T-helper 2 cell treated with Interferon-gamma antibody and Interleukin-4, amounts not matched to agents 100 ng/mL and 5 ng/mL, for 36 hours (primary cell): Measurements from ENCODE around the gene ACO2. TPM values are rescaled to one million over a fixed set of nuclear protein-coding genes. Genes with fewer than 3 reads are reported as not detected.
"Not testable (repeated sequence)": the region's sequence is repeated elsewhere in the genome, so short reads cannot be mapped to it uniquely, and the experiment has no call there.

ENCODE experiments used
- intact Hi-C: fragments of 100-400 bp; cut with micrococcal nuclease; formaldehyde crosslinking; loops from one replicate; pipeline ENCODE4 v1.15.1; 2023
- total RNA-seq: library from RNA; stranded (reverse); gene quantifications from 2 replicates; pipeline ENCODE4 v1.2.3, GENCODE V29; 2022

ACO2 gene
- total RNA-seq, 1 donor from 2014 or later: 87.8 TPM

DNA sequence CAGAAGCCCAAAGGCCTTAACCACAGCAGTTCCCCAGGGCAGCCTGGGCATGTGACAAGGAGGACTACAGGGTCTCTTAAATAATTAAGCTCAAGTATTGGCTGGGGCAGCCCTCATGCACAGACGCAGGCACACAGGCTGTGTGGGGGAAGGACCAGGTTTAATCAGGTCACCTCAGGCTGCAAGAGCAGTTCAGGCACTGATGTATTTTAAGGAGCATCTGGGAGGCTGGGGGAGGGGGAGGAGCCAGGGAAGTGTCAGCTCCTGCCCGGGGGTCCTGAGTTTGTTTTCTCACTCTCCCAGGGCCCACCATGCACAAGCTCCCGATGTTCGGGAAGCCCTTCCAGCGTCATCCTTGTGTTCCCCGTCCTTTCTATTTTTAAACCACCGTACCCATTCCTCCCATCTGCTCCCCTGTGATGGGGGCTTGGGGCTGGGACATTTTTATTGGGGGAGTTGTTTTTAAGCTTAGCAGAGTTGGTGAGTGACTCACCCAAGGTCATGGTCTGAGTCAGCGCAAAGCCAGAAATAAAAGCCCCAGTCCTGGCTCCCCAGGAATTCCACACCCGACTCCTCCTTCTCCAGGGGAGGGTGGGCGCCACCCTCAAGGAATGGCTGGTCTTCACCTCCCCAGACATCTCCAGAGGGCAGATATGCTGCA lies 94.3 kb downstream of the ACO2 start:
- intact Hi-C loops: no loop called here

GRCh38 chr22:41564563-41564962 lies 95.6 kb downstream of the ACO2 start:
- intact Hi-C loops: no loop called here

DNA sequence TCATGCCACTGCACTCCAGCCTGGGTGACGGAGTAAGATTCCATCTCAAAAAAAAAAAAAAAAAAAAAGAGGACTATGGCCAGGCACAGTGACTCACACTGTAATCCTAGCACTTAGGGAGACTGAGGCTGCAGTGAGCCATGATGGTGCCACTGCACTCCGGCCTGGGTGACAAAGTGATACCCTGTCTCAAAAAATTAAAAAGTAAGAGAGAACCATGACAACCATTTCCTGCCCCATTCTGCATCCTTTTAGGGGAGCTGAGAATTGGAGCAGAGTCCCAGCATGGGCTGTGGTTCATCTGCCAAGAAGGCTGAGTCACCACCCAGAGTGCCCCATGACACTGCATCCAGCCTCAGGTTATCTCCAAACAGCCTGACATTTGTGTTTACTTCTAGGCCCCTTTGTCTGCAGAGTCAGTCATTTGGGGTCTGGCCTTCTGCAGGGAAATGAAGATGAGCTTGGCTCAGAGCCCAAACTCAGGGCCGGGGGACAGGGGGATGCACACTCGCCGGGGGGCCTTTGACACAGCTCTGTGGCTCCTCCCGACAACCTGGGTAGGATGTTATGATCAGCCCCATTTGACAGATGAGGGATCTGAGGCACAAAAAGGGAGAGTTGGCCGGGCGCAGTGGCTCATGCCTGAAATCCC lies 96.6 kb downstream of the ACO2 start:
- intact Hi-C loops: no loop called here

GRCh38 chr22:41567512-41567768 lies 98.5 kb downstream of the ACO2 start:
- intact Hi-C loops: no loop called here

DNA sequence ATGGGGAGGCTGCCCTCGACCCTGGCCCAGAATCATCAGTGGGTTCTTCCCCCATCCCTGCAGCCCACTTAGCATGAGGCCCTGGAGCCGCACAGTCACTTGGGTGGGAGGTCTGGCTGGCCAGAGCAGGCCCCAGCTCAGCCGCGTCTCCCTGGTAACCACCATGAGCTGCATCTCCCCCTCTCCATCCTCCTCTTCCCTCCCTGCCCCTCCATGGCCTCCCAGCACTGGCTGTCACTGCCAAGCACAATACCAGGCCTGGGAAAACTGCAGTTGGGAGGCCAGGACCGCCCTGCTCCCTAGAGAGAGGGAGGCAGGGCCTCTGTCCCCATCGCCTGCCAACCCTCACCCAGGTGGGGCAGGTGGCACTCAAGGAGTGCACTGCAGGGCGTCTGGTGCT lies 99.9 kb downstream of the ACO2 start:
- intact Hi-C loops: no loop called here

DNA sequence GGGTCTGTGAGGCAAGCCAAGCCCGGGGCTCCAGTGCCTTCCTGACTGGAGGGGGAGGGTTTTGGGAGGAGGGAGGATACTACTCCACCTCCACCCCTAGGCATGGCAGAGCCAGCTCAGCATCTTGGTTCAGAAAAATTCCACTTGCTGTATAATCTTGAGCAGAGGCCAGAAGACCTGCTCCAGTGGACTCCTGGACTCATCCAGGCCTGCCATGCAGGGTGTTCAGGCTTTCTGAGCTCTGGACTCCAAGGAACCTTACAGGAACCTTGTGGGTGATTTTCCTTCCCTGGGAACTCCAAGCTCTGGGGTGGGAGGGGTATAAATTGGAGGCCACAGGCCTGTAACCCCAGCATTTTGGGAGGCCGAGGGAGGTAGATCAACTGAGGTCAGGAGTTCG lies 101.3 kb downstream of the ACO2 start:
- intact Hi-C loops: no loop called here

DNA sequence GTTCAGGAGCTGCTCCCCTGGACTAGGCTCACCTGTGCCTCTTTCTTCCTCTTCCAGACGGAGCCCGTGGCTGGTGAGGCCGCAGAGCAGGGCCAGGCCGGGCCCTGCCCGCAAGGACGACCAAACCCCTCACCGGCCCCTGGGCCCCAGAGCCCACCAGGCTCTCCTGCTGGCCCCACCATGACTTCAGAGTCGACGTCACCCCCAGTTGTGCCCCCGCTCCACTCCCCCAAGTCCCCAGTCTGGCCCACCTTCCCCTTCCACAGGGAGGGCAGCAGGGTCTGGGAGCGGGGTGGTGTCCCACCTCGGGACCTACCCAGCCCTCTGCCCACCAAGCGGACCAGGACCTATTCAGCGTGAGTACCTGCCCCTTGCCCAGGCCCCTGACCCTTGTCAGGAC lies 102.9 kb downstream of the ACO2 start:
- intact Hi-C loops: no loop called here

- intact Hi-C loops: not testable (repeated sequence)
Measured at GRCh38 chr22:41572305-41572704, 103.4 kb downstream of the ACO2 start.

DNA sequence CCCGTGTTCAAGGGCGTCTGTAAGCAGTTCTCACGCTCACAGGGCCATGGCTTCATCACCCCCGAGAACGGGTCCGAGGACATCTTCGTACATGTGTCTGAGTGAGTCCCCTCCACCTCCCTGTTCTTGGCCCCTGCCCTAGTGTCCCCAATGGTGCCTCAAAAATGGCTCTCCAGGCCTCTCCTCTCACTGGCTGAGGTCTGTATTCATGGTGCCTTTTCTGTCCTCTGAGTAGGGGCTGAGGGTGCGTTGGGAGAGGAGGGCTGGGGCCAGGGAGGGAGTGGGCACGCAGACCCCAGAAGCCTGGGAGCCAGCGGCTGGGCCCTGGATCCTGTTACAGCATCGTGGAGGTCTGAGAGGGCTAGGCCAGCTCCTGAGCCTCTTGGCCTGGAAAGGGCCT lies 104.8 kb downstream of the ACO2 start:
- intact Hi-C loops: no loop called here

DNA sequence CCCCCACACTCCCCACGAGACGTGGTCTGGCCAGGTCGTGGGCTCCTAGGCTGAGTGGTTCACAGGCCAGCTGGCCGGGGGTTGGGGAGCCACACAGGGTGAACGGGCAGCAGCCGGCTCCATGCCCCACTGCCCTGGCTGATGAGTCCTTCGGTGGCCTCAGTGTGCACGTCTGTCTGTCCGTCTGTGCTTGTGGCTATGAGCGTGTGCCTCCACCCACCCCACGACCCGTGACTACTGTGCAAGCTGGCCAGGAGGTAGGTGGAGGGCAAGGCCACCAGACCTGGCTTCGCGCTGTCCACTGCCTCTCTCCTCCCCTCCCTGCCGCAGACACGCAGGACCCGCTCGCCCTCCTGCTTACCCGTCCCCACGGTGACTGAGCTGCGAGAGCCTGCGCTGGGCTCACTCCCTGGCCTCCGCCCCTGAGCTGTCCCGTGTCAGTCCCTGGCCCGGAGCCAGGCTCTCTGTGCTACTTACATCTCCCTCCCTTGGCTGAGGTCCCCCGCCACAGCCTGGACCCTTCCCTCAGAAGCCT lies 106.0 kb downstream of the ACO2 start:
- intact Hi-C loops: no loop called here

DNA sequence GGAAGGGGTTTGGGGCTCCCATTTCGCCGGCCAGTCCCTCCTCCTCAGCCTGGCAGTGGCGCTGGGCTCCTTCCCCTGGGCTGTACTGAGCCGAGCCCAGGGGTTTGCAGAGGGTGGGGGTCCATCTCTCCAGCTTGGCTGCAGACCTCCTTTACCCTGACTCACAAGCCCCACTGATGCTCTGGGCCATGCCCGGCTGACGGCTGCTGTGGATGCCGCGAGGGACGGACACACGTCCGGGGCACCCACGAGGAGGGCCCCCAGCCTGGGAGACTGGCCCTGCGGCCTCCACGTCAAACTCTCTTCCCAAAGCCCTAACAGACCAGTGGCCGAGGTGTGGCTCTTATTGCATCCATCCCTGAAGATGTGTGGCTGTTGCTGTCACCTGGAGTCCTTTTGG lies 106.6 kb downstream of the ACO2 start:
- intact Hi-C loops: no loop called here

DNA sequence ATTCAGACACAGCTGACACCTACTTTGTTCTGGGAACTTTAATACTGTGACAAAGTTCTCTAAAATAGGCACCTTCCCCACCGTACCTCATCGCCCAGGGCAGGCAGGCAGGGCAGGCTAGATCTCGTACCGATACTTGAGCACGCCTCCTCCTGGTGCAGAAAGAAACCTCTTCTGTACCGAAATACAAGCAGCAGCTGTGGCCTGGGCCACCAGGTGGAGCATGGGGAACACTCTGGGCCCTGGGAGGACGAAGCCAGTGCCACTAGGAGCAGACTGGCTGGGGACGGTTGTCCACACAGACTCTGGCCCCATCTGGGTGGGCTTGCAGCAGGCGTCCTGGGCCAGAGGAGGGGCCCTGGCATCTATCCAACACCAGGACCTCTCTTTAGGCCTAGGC lies 108.0 kb downstream of the ACO2 start:
- intact Hi-C loops: no loop called here

GRCh38 chr22:41578114-41578513 lies 109.2 kb downstream of the ACO2 start:
- intact Hi-C loops: no loop called here

Other genes starting within 250 kb of the ACO2 start
- 0.20 and 0.50 TPM in 2 replicates for gene CHADL, start 228.2 kb upstream of the ACO2 start, total RNA-seq
- 99.8 and 101 TPM in 2 replicates for gene RANGAP1, start 182.9 kb upstream of the ACO2 start, total RNA-seq
- 55.1 and 55.6 TPM in 2 replicates for gene ZC3H7B, start 167.6 kb upstream of the ACO2 start, total RNA-seq
- 3.0 and 3.3 TPM in 2 replicates for gene TEF, start 87.2 kb upstream of the ACO2 start, total RNA-seq
- gene TOB2, start 22.3 kb upstream of the ACO2 start, total RNA-seq: 30.8 and 32.7 TPM in 2 replicates
- 61.7 and 72.6 TPM in 2 replicates for gene PHF5A, start 425 bp upstream of the ACO2 start, total RNA-seq
- gene POLR3H, start 75.4 kb downstream of the ACO2 start, total RNA-seq: 29.5 and 30.5 TPM in 2 replicates
- not detected in 2 replicates for gene CSDC2, start 91.9 kb downstream of the ACO2 start, total RNA-seq
- 26.2 and 29.9 TPM in 2 replicates for gene PMM1, start 120.7 kb downstream of the ACO2 start, total RNA-seq
- 46.7 and 52.1 TPM in 2 replicates for gene DESI1, start 151.9 kb downstream of the ACO2 start, total RNA-seq
- gene XRCC6, start 152.2 kb downstream of the ACO2 start, total RNA-seq: 323 and 325 TPM in 2 replicates
- 200 and 215 TPM in 2 replicates for gene SNU13, start 219.8 kb downstream of the ACO2 start, total RNA-seq
- 31.8 and 37.0 TPM in 2 replicates for gene MEI1, start 230.4 kb downstream of the ACO2 start, total RNA-seq